Renal cortex interstitium (tissue), 15 donors: ENCODE measurements around the gene IFIT1B. TPM values are rescaled to one million over a fixed set of nuclear protein-coding genes. Genes with fewer than 3 reads are reported as not detected.
"Not testable (repeated sequence)": the region's sequence is repeated elsewhere in the genome, so short reads cannot be mapped to it uniquely, and the experiment has no call there.

Experiments
- DNase-seq, 11 donors: peaks; one replicate each; pipeline ENCODE4 v3.0.0-alpha.2; 2013; ENCODE audit warnings: low read depth in 9 of 11, low spot score in 4 of 11; ENCODE audit errors: extremely low read depth in 1 of 11
- long read RNA-seq, 16 experiments: transcript quantifications; one replicate each; lab custom pipeline, GENCODE V29; 2026
- polyA plus RNA-seq, 3 donors: library from polyadenylated mRNA; unstranded; fragments of 120-200 nt; gene quantifications; one replicate each; pipeline ENCODE4 v1.2.1, GENCODE V29; 2013; ENCODE audit not compliant: insufficient read length in 3 of 3

IFIT1B gene
- under 1 TPM; 0.10 to 0.11 (median 0.11) TPM for polyA plus RNA-seq
- long read RNA-seq, donor 1, result 0 reads
- long read RNA-seq, donor 2, result 0 reads
- long read RNA-seq, donor 3, result 0 reads
- long read RNA-seq, donor 4, result 0 reads
- long read RNA-seq, donor 5, result 0 reads
- long read RNA-seq, donor 6, result 0 reads
- long read RNA-seq, donor 7, result 0 reads
- long read RNA-seq, donor 8, partial matches to known transcripts, result 0 of 1 reads
- long read RNA-seq, donor 8, other reads (novel, unspliced or antisense), result 0 of 1 reads
- long read RNA-seq, donor 9, result 0 reads
- long read RNA-seq, donor 10, result 0 reads
- long read RNA-seq, donor 11, result 0 reads
- long read RNA-seq, donor 12, result 0 reads
- long read RNA-seq, donor 13, result 0 reads
- long read RNA-seq, donor 14, result 0 reads
- long read RNA-seq, donor 15, result 0 reads
- long read RNA-seq, donor 16, result 0 reads

- DNase-seq, result no peak
Observed at GRCh38 chr10:89377705-89378637, at the start of gene IFIT1B. IFIT1B (plus strand) TSS chr10:89378056; CDS start chr10:89378136, 80 bp downstream.

GRCh38 chr10:89329151-89329550 is 48.7 kb upstream of the IFIT1B start:
- DNase-seq, result no peak

- DNase-seq, result not testable (repeated sequence)
Observed at GRCh38 chr10:89330014-89330413, 47.8 kb upstream of the IFIT1B start.

GRCh38 chr10:89330537-89331212 is 47.2 kb upstream of the IFIT1B start:
- no peak for DNase-seq

GRCh38 chr10:89331487-89332122 is 46.3 kb upstream of the IFIT1B start:
- DNase-seq, result not testable (repeated sequence)

GRCh38 chr10:89332123-89332633 is 45.7 kb upstream of the IFIT1B start:
- DNase-seq, result no peak

- no peak for DNase-seq
Observed at GRCh38 chr10:89335226-89335625, 42.6 kb upstream of the IFIT1B start.

GRCh38 chr10:89336241-89336640 is 41.6 kb upstream of the IFIT1B start:
- no peak for DNase-seq

- DNase-seq, result no peak
Observed at GRCh38 chr10:89337484-89337883, 40.4 kb upstream of the IFIT1B start.

GRCh38 chr10:89338713-89339112 is 39.1 kb upstream of the IFIT1B start:
- no peak for DNase-seq

- no peak for DNase-seq
Observed at GRCh38 chr10:89339875-89340274, 38.0 kb upstream of the IFIT1B start.

- DNase-seq, result no peak
Observed at GRCh38 chr10:89341649-89342048, 36.2 kb upstream of the IFIT1B start.

GRCh38 chr10:89342206-89342958 is 35.5 kb upstream of the IFIT1B start:
- no peak for DNase-seq

- no peak for DNase-seq
Observed at GRCh38 chr10:89343089-89343767, 34.6 kb upstream of the IFIT1B start.

GRCh38 chr10:89344156-89344555 is 33.7 kb upstream of the IFIT1B start:
- no peak for DNase-seq

GRCh38 chr10:89345367-89346000 is 32.4 kb upstream of the IFIT1B start:
- no peak for DNase-seq
